DMS79 treated with DMSO at 0.1 percent for 48 hours (cell line): Measurements from ENCODE around the gene CST5.
"Not testable (repeated sequence)": the region's sequence is repeated elsewhere in the genome, so short reads cannot be mapped to it uniquely, and the experiment has no call there.

Source experiments
- DNase-seq: peaks from one replicate; lab custom pipeline; 2025; lab: John Stamatoyannopoulos, UW

Gene CST5

GRCh38 chr20:23879328-23879798, at the start of gene CST5:
TSS of gene CST5 (minus strand) at chr20:23879748. CDS start at chr20:23879676, 72 bp downstream.
- DNase-seq = no peak

GRCh38 chr20:23928788-23929187, 49.2 kb upstream of the CST5 start:
- no peak for DNase-seq

- DNase-seq = no peak
Observed at GRCh38 chr20:23928353-23928752, 48.8 kb upstream of the CST5 start.

- DNase-seq = no peak
Observed at GRCh38 chr20:23926944-23927872, 47.7 kb upstream of the CST5 start.

- no peak for DNase-seq
Observed at GRCh38 chr20:23926526-23926880, 47.0 kb upstream of the CST5 start.

- no peak for DNase-seq
Observed at GRCh38 chr20:23925789-23926525, 46.4 kb upstream of the CST5 start.

GRCh38 chr20:23924751-23925150, 45.2 kb upstream of the CST5 start:
- no peak for DNase-seq

GRCh38 chr20:23923891-23924435, 44.4 kb upstream of the CST5 start:
- no peak for DNase-seq

- DNase-seq = no peak
Observed at GRCh38 chr20:23923311-23923710, 43.8 kb upstream of the CST5 start.

GRCh38 chr20:23920408-23921325, 41.1 kb upstream of the CST5 start:
- peak; percentile 37 for DNase-seq

- DNase-seq = no peak
Observed at GRCh38 chr20:23918896-23919295, 39.3 kb upstream of the CST5 start.

- no peak for DNase-seq
Observed at GRCh38 chr20:23918101-23918862, 38.7 kb upstream of the CST5 start.

- DNase-seq = no peak
Observed at GRCh38 chr20:23917024-23917725, 37.6 kb upstream of the CST5 start.

- DNase-seq = no peak
Observed at GRCh38 chr20:23915844-23916243, 36.3 kb upstream of the CST5 start.

GRCh38 chr20:23914469-23914868, 34.9 kb upstream of the CST5 start:
- DNase-seq = not testable (repeated sequence)

- no peak for DNase-seq
Observed at GRCh38 chr20:23910210-23910609, 30.7 kb upstream of the CST5 start.

- DNase-seq = no peak
Observed at GRCh38 chr20:23909390-23909789, 29.8 kb upstream of the CST5 start.

GRCh38 chr20:23907579-23907978, 28.0 kb upstream of the CST5 start:
- DNase-seq = no peak

GRCh38 chr20:23902396-23902795, 22.8 kb upstream of the CST5 start:
- DNase-seq = not testable (repeated sequence)

GRCh38 chr20:23890867-23891266, 11.3 kb upstream of the CST5 start:
- not testable (repeated sequence) for DNase-seq
